Measurements from ENCODE around the gene AQP3.

Gene AQP3

GRCh38 chr9:33453999-33454660, 6.7 kb upstream of the AQP3 start:
- H3K27ac ChIP-seq: no peak overlapping the region

GRCh38 chr9:33453286-33453860, 6.0 kb upstream of the AQP3 start:
- no peak overlapping the region for H3K27ac ChIP-seq

More at GRCh38 chr9:33453999-33454660, 6.7 kb upstream of the AQP3 start:
- no peak for TF ChIP-seq ZFX (IDR thresholded peaks at IDR 0.05; ENCODE audit: borderline replicate concordance)

GRCh38 chr9:33452828-33453271, 5.5 kb upstream of the AQP3 start:
- H3K27ac ChIP-seq: no peak overlapping the region
- TF ChIP-seq CTCF (IDR thresholded peaks at IDR 0.05): peak; percentile 96
- TF ChIP-seq ZFX (IDR thresholded peaks at IDR 0.05; ENCODE audit: borderline replicate concordance): no peak

More at GRCh38 chr9:33453286-33453860, 6.0 kb upstream of the AQP3 start:
- no peak for TF ChIP-seq CTCF (IDR thresholded peaks at IDR 0.05)
- no peak for TF ChIP-seq ZFX (IDR thresholded peaks at IDR 0.05; ENCODE audit: borderline replicate concordance)

- TF ChIP-seq CTCF (IDR thresholded peaks at IDR 0.05) (no peak), ZFX (IDR thresholded peaks at IDR 0.05; ENCODE audit: borderline replicate concordance) (no peak)
- H3K27ac ChIP-seq: no peak overlapping the region
Measured at GRCh38 chr9:33450621-33451146, 3.3 kb upstream of the AQP3 start.

- no peak for TF ChIP-seq ZFX (IDR thresholded peaks at IDR 0.05; ENCODE audit: borderline replicate concordance)
- TF ChIP-seq CTCF (IDR thresholded peaks at IDR 0.05): no peak
- H3K27ac ChIP-seq: no peak overlapping the region
Measured at GRCh38 chr9:33449715-33450114, 2.3 kb upstream of the AQP3 start.

GRCh38 chr9:33447799-33448553, 583 bp upstream of the AQP3 start:
- no peak for TF ChIP-seq ZFX (IDR thresholded peaks at IDR 0.05; ENCODE audit: borderline replicate concordance)
- no peak for TF ChIP-seq CTCF (IDR thresholded peaks at IDR 0.05)
- peak overlapping the region; percentile 82 for H3K27ac ChIP-seq

GRCh38 chr9:33446240-33446945, 1.0 kb downstream of the AQP3 start:
- H3K27ac ChIP-seq: peak overlapping the region; percentile 82
- no peak for TF ChIP-seq ZFX (IDR thresholded peaks at IDR 0.05; ENCODE audit: borderline replicate concordance)
- TF ChIP-seq CTCF (IDR thresholded peaks at IDR 0.05): no peak

All from 22Rv1 (cell line).